Panc1 (cell line): ENCODE data around the gene PPFIA1. TPM values are rescaled to one million over a fixed set of nuclear protein-coding genes. Genes with fewer than 3 reads are reported as not detected.

Experiments used
- ATAC-seq: fragments of 200-7000 bp; cut with Tn5 transposase; 2 replicates; pipeline ENCODE4 v1.9.1; 2020; ENCODE audit warnings: mild to moderate bottlenecking, moderate library complexity
- BruUV-seq: library from RNA; stranded (reverse); fragments of 400-500 nt; replicated peaks from 2 replicates; lab custom pipeline; 2021; lab: Mats Ljungman, UMichigan
- CTCF ChIA-PET: fragments of 300-600 bp; sonication (Branson Sonifier 250); formaldehyde crosslinking; loops from one replicate; lab custom pipeline; 2022; ENCODE audit warnings: antibody characterized with exemption; lab: Charles Lee
- POLR2A ChIA-PET: fragments of 300-600 bp; sonication (Branson Sonifier 250); formaldehyde crosslinking; loops from one replicate; lab custom pipeline; 2022; ENCODE audit warnings: antibody characterized with exemption; lab: Charles Lee
- DNase-seq: peaks from one replicate; pipeline ENCODE4 v3.0.0-alpha.2; 2010; ENCODE audit warnings: low read depth, low spot score
- H3K27ac ChIP-seq: 2 replicates; pipeline ENCODE4 v1.5.1; 2011; ENCODE audit warnings: mild to moderate bottlenecking, low read length, inconsistent platforms
- H3K27me3 ChIP-seq: fragments of 200-500 bp; sonication (Bioruptor generic); 2 replicates; pipeline ENCODE4 v1.6.0; 2014; ENCODE audit warnings: low read length, inconsistent platforms; ENCODE audit not compliant: control insufficient read depth, insufficient read depth
- H3K36me3 ChIP-seq: fragments of 200-500 bp; sonication (Bioruptor generic); 2 replicates; pipeline ENCODE4 v1.5.1; 2014; ENCODE audit warnings: inconsistent platforms, mild to moderate bottlenecking, low read length, moderate library complexity; ENCODE audit not compliant: control insufficient read depth, insufficient read depth
- H3K4me1 ChIP-seq: 2 replicates; pipeline ENCODE4 v1.5.1; 2011; ENCODE audit warnings: inconsistent platforms, mild to moderate bottlenecking, low read length, moderate library complexity; ENCODE audit not compliant: control insufficient read depth, insufficient read depth
- H3K4me3 ChIP-seq, 2 experiments: 2 replicates each; pipeline ENCODE4 v1.5.1; 2011 to 2012; ENCODE audit warnings: low read depth in 2 of 2, low read length in 2 of 2, mild to moderate bottlenecking in 2 of 2, inconsistent platforms in 1 of 2, moderate library complexity in 1 of 2
- H3K9me3 ChIP-seq: fragments of 200-500 bp; sonication (Bioruptor generic); 2 replicates; pipeline ENCODE4 v1.5.1; 2014; ENCODE audit warnings: low read depth, mild to moderate bottlenecking, inconsistent platforms, low read length, moderate library complexity; ENCODE audit not compliant: control insufficient read depth, insufficient read depth
- CTCF ChIP-seq: fragments of 450-650 bp; IDR thresholded peaks from 2 replicates; pipeline ENCODE4 v1.5.1; 2017; ENCODE audit warnings: mild to moderate bottlenecking
- POLR2AphosphoS5 ChIP-seq: IDR thresholded peaks from 2 replicates; pipeline ENCODE4 v1.6.1; 2012; ENCODE audit warnings: mild to moderate bottlenecking, low read depth, low read length, moderate library complexity
- REST ChIP-seq, 2 experiments: IDR thresholded peaks; 2 replicates each; pipeline ENCODE4 v1.6.1; 2011 to 2012; ENCODE audit warnings: low read depth in 2 of 2, control low read depth in 1 of 2, low read length in 1 of 2, mild to moderate bottlenecking in 1 of 2, moderate library complexity in 1 of 2; ENCODE audit not compliant: insufficient read depth in 1 of 2
- SIN3A ChIP-seq: IDR thresholded peaks from 2 replicates; pipeline ENCODE4 v1.6.1; 2012; ENCODE audit warnings: low read depth, mild to moderate bottlenecking, low read length, moderate library complexity, borderline replicate concordance; ENCODE audit not compliant: insufficient read depth
- TCF7L2 ChIP-seq: IDR thresholded peaks from 2 replicates; pipeline ENCODE4 v1.6.1; 2011; ENCODE audit warnings: mild to moderate bottlenecking, low read depth, low read length, inconsistent platforms
- in situ Hi-C: cut with HindIII; loops from 2 replicates; pipeline ENCODE4 v1.10.0; 2016; ENCODE audit warnings: low sequenced_read_pairs, low pct_unique_long_range_greater_than_20kb
- intact Hi-C: fragments of 100-400 bp; cut with micrococcal nuclease; formaldehyde crosslinking; loops from one replicate; pipeline ENCODE4 v1.10.0; 2022; ENCODE audit not compliant: unreplicated experiment
- total RNA-seq: library from RNA; stranded (reverse); gene quantifications from one replicate; pipeline ENCODE4 v1.2.1, GENCODE V29; 2021; ENCODE audit not compliant: unreplicated experiment

PPFIA1 gene
- total RNA-seq, 1 experiment from 2014 or later: 101 TPM

GRCh38 chr11:70244698-70245097 is 25.8 kb upstream of the PPFIA1 start:
- peak; percentile 67 for ATAC-seq
- Histone ChIP-seq H3K9me3 (no peaks in the 10 kb centered on the region), H3K4me3 (no peak overlapping the region), H3K36me3 (no peaks in the 10 kb centered on the region), H3K4me1 (peaks cover 13% of the 10 kb centered on the region; the same call in 1 of the 2 replicates), H3K27ac (no peak overlapping the region; the same call in 1 of the 2 replicates), H3K27me3 (no peaks in the 10 kb centered on the region)
- no peak for DNase-seq
- ChIA-PET CTCF (no interaction called here), POLR2A (no interaction called here)
- no TSS peak for BruUV-seq
- intact Hi-C loops: no loop called here
- no peak for TF ChIP-seq TCF7L2
- no peak for TF ChIP-seq REST (IDR thresholded peaks at IDR 0.05; ENCODE audit: insufficient read depth in 1 of 2, low read depth in 2 of 2, low read length in 1 of 2)
- no peak for TF ChIP-seq CTCF
- no peak for TF ChIP-seq POLR2AphosphoS5
- no peak for TF ChIP-seq SIN3A
- in situ Hi-C loops: no loop called here

GRCh38 chr11:70246196-70246595 is 24.3 kb upstream of the PPFIA1 start:
- no peaks in the 10 kb centered on the region for H3K9me3 ChIP-seq
- peaks cover 13% of the 10 kb centered on the region; the same call in 1 of the 2 replicates for H3K4me1 ChIP-seq
- ATAC-seq (no peak), DNase-seq (no peak)
- intact Hi-C loops: no loop called here
- H3K27ac ChIP-seq: no peak overlapping the region
- no peaks in the 10 kb centered on the region for H3K36me3 ChIP-seq
- no TSS peak for BruUV-seq
- TF ChIP-seq SIN3A (no peak), CTCF (no peak), POLR2AphosphoS5 (no peak), TCF7L2 (no peak), REST (IDR thresholded peaks at IDR 0.05; ENCODE audit: insufficient read depth in 1 of 2, low read depth in 2 of 2, low read length in 1 of 2) (no peak)
- in situ Hi-C loops: no loop called here
- no peaks in the 10 kb centered on the region for H3K27me3 ChIP-seq
- H3K4me3 ChIP-seq: no peak overlapping the region
- ChIA-PET CTCF (interaction anchor here (0.6 kb wide), 1 partner anchor 43 kb away, joined by 13 read pairs; the partner anchor contains the start of gene FADD), POLR2A (no interaction called here)
